Testis (tissue), 2 donors: ENCODE results near the gene FCHO2.

Experiments
- CTCF ChIP-seq, 3 experiments: fragments of 450-650 bp in 2 of 3; fragments of 200-600 bp in 1 of 3; sonication (generic) in 1 of 3; IDR thresholded peaks; one replicate each; pipeline ENCODE4 v1.5.1; 2016 to 2019; ENCODE audit warnings: antibody characterized with exemption in 3 of 3, mild to moderate bottlenecking in 2 of 3, moderate library complexity in 1 of 3
- POLR2A ChIP-seq: fragments of 450-650 bp; IDR thresholded peaks from one replicate; pipeline ENCODE4 v1.6.1; 2017; ENCODE audit warnings: antibody characterized with exemption, mild to moderate bottlenecking, moderate library complexity

GRCh38 chr5:73037545-73037944, 81.7 kb downstream of the FCHO2 start:
- TF ChIP-seq CTCF (IDR thresholded peaks at IDR 0.05) (no peak), POLR2A (no peak)
